Measurements from ENCODE around the gene PUM1. TPM values are rescaled to one million over a fixed set of nuclear protein-coding genes. Genes with fewer than 3 reads are reported as not detected.
"Not testable (repeated sequence)": the region's sequence is repeated elsewhere in the genome, so short reads cannot be mapped to it uniquely, and the experiment has no call there.

PUM1 gene
- total RNA-seq, 2 experiments from 2014 or later, result 77.8 to 80.5 TPM

- H3K4me3 Mint-ChIP-seq, result peak overlapping the region; percentile 7
- ChIA-PET CTCF (no interaction called here), POLR2A (interaction anchor here (1.5 kb wide), 1 partner anchor 48 kb away, joined by 6 read pairs; no protein-coding TSS in a partner anchor)
These were observed 7.5 kb downstream of the PUM1 start for GRCh38 chr1:31058012-31058411.

GRCh38 chr1:31055953-31056352 lies 9.6 kb downstream of the PUM1 start:
- POLR2A ChIA-PET, result interaction anchor here (1.4 kb wide), 1 partner anchor 9 kb away, joined by 6 read pairs; the partner anchor contains the start of gene PUM1
- peaks cover 43% of the 10 kb centered on the region for H3K36me3 Mint-ChIP-seq

More at GRCh38 chr1:31058012-31058411, 7.5 kb downstream of the PUM1 start:
- no peak for DNase-seq
- Mint-ChIP-seq H3K36me3 (peaks cover 42% of the 10 kb centered on the region), H3K27ac (peak overlapping the region; percentile 52), H3K9me3 (no peaks in the 10 kb centered on the region), H3K4me1 (ENCODE audit: low read depth) (peaks cover 72% of the 10 kb centered on the region), H3K27me3 (no peaks in the 10 kb centered on the region)
- intact Hi-C loops (cut with micrococcal nuclease), result no loop called here

GRCh38 chr1:31055501-31055900 lies 10.0 kb downstream of the PUM1 start:
- peak overlapping the region; percentile 83 for H3K27ac Mint-ChIP-seq
- POLR2A ChIA-PET, result interaction anchor here (1.4 kb wide), 1 partner anchor 9 kb away, joined by 6 read pairs; the partner anchor contains the start of gene PUM1
- peaks cover 47% of the 10 kb centered on the region for H3K36me3 Mint-ChIP-seq
- H3K27me3 Mint-ChIP-seq, result no peaks in the 10 kb centered on the region
- H3K4me1 Mint-ChIP-seq (ENCODE audit: low read depth), result peaks cover 64% of the 10 kb centered on the region
- no peak overlapping the region for H3K4me3 Mint-ChIP-seq
- no peak for DNase-seq
- intact Hi-C loops (cut with micrococcal nuclease), result no loop called here
- no peaks in the 10 kb centered on the region for H3K9me3 Mint-ChIP-seq
- CTCF ChIA-PET, result no interaction called here

More at GRCh38 chr1:31055953-31056352, 9.6 kb downstream of the PUM1 start:
- peaks cover 62% of the 10 kb centered on the region for H3K4me1 Mint-ChIP-seq (ENCODE audit: low read depth)
- H3K27ac Mint-ChIP-seq, result peak overlapping the region; percentile 83
- intact Hi-C loops (cut with micrococcal nuclease), result no loop called here
- no peaks in the 10 kb centered on the region for H3K9me3 Mint-ChIP-seq
- CTCF ChIA-PET, result no interaction called here
- no peak overlapping the region for H3K4me3 Mint-ChIP-seq
- H3K27me3 Mint-ChIP-seq, result no peaks in the 10 kb centered on the region
- no peak for DNase-seq

- Mint-ChIP-seq H3K36me3 (peaks cover 47% of the 10 kb centered on the region), H3K9me3 (no peaks in the 10 kb centered on the region), H3K27me3 (no peaks in the 10 kb centered on the region), H3K4me1 (ENCODE audit: low read depth) (peaks cover 64% of the 10 kb centered on the region), H3K4me3 (no peak overlapping the region), H3K27ac (peak overlapping the region; percentile 83)
- POLR2A ChIA-PET, result interaction anchor here (0.5 to 1.4 kb wide), 2 partner anchors 10 kb away, joined by 4 to 6 read pairs; partner anchors contain the start of gene PUM1
- CTCF ChIA-PET, result no interaction called here
- DNase-seq, result no peak
- intact Hi-C loops (cut with micrococcal nuclease), result loop anchor here (1.0 kb wide), 2 partner anchors 10 to 45 kb away; partner anchors contain the start of gene PUM1
These were observed 10.5 kb downstream of the PUM1 start for GRCh38 chr1:31054958-31055481.

- no peak overlapping the region for H3K4me3 Mint-ChIP-seq
- H3K27me3 Mint-ChIP-seq, result no peaks in the 10 kb centered on the region
- ChIA-PET CTCF (no interaction called here), POLR2A (interaction anchor here (0.5 kb wide), 1 partner anchor 11 kb away, joined by 4 read pairs; no protein-coding TSS in a partner anchor)
- peak; percentile 14 for DNase-seq
- H3K27ac Mint-ChIP-seq, result peak overlapping the region; percentile 83
- H3K9me3 Mint-ChIP-seq, result no peaks in the 10 kb centered on the region
- peaks cover 44% of the 10 kb centered on the region for H3K36me3 Mint-ChIP-seq
- peaks cover 59% of the 10 kb centered on the region for H3K4me1 Mint-ChIP-seq (ENCODE audit: low read depth)
- intact Hi-C loops (cut with micrococcal nuclease), result loop anchor here (1.0 kb wide), 2 partner anchors 11 to 44 kb away; partner anchors contain the start of gene PUM1
These were observed 11.2 kb downstream of the PUM1 start for GRCh38 chr1:31054349-31054748.

- intact Hi-C loops (cut with micrococcal nuclease); DNase-seq; POLR2A ChIA-PET; H3K4me3 Mint-ChIP-seq; H3K9me3 Mint-ChIP-seq; H3K27me3 Mint-ChIP-seq; H3K27ac Mint-ChIP-seq: not testable (repeated sequence)
- CTCF ChIA-PET, result interaction anchor here (0.7 kb wide), 1 partner anchor 1822 kb away, joined by 3 read pairs; the partner anchor contains the start of gene MECR
- peaks cover 30% of the 10 kb centered on the region for H3K36me3 Mint-ChIP-seq
- peaks cover 47% of the 10 kb centered on the region for H3K4me1 Mint-ChIP-seq (ENCODE audit: low read depth)
These were observed 12.9 kb downstream of the PUM1 start for GRCh38 chr1:31052613-31053012.

- CTCF ChIA-PET, result interaction anchor here (0.6 kb wide), 1 partner anchor 19 kb away, joined by 4 read pairs; no protein-coding TSS in a partner anchor
- intact Hi-C loops (cut with micrococcal nuclease), result no loop called here
- Mint-ChIP-seq H3K9me3 (no peaks in the 10 kb centered on the region), H3K4me3 (no peak overlapping the region), H3K27me3 (no peaks in the 10 kb centered on the region), H3K4me1 (ENCODE audit: low read depth) (peaks cover 53% of the 10 kb centered on the region), H3K36me3 (peaks cover 37% of the 10 kb centered on the region), H3K27ac (no peak overlapping the region)
- POLR2A ChIA-PET, result no interaction called here
- DNase-seq, result no peak
These were observed 13.9 kb downstream of the PUM1 start for GRCh38 chr1:31051611-31052010.

GRCh38 chr1:31047507-31047906 lies 18.0 kb downstream of the PUM1 start:
- peak; percentile 19 for DNase-seq
- intact Hi-C loops (cut with micrococcal nuclease); H3K9me3 Mint-ChIP-seq; CTCF ChIA-PET; H3K4me3 Mint-ChIP-seq; POLR2A ChIA-PET; H3K27me3 Mint-ChIP-seq: not testable (repeated sequence)
- Mint-ChIP-seq H3K4me1 (ENCODE audit: low read depth) (peaks cover 33% of the 10 kb centered on the region), H3K27ac (peak overlapping the region; percentile 58), H3K36me3 (peaks cover 38% of the 10 kb centered on the region)

GRCh38 chr1:31043631-31044030 lies 21.9 kb downstream of the PUM1 start:
- H3K4me1 Mint-ChIP-seq (ENCODE audit: low read depth), result peaks cover 37% of the 10 kb centered on the region

GRCh38 chr1:31042656-31043055 lies 22.9 kb downstream of the PUM1 start:
- Mint-ChIP-seq H3K9me3 (no peaks in the 10 kb centered on the region), H3K4me1 (ENCODE audit: low read depth) (peaks cover 43% of the 10 kb centered on the region), H3K27ac (no peak overlapping the region), H3K4me3 (no peak overlapping the region), H3K27me3 (no peaks in the 10 kb centered on the region), H3K36me3 (peaks cover 33% of the 10 kb centered on the region)
- ChIA-PET CTCF (no interaction called here), POLR2A (no interaction called here)
- intact Hi-C loops (cut with micrococcal nuclease), result no loop called here
- DNase-seq, result no peak

More at GRCh38 chr1:31043631-31044030, 21.9 kb downstream of the PUM1 start:
- POLR2A ChIA-PET, result no interaction called here
- Mint-ChIP-seq H3K27ac (no peak overlapping the region), H3K36me3 (peaks cover 35% of the 10 kb centered on the region), H3K4me3 (no peak overlapping the region), H3K9me3 (no peaks in the 10 kb centered on the region), H3K27me3 (no peaks in the 10 kb centered on the region)
- CTCF ChIA-PET, result interaction anchor here (0.6 kb wide), 1 partner anchor 29 kb away, joined by 4 read pairs; no protein-coding TSS in a partner anchor
- no peak for DNase-seq
- intact Hi-C loops (cut with micrococcal nuclease), result no loop called here

GRCh38 chr1:31041529-31041928 lies 24.0 kb downstream of the PUM1 start:
- Mint-ChIP-seq H3K27me3 (no peaks in the 10 kb centered on the region), H3K27ac (no peak overlapping the region), H3K4me1 (ENCODE audit: low read depth) (peaks cover 44% of the 10 kb centered on the region), H3K36me3 (peaks cover 32% of the 10 kb centered on the region), H3K9me3 (no peaks in the 10 kb centered on the region), H3K4me3 (no peak overlapping the region)
- no peak for DNase-seq
- ChIA-PET POLR2A (no interaction called here), CTCF (interaction anchor here (0.6 to 1.5 kb wide), 2 partner anchors 16 to 22 kb away, joined by 3 to 4 read pairs; no protein-coding TSS in a partner anchor)
- intact Hi-C loops (cut with micrococcal nuclease), result no loop called here

- Mint-ChIP-seq H3K36me3 (peaks cover 31% of the 10 kb centered on the region), H3K9me3 (no peaks in the 10 kb centered on the region), H3K27me3 (no peaks in the 10 kb centered on the region), H3K4me3 (no peak overlapping the region), H3K27ac (no peak overlapping the region), H3K4me1 (ENCODE audit: low read depth) (peaks cover 53% of the 10 kb centered on the region)
- ChIA-PET CTCF (interaction anchor here (1.2 to 1.5 kb wide), 2 partner anchors 14 to 239 kb away, joined by 4 read pairs; no protein-coding TSS in a partner anchor), POLR2A (interaction anchor here (0.8 kb wide), 1 partner anchor 257 kb away, joined by 3 read pairs; the partner anchor contains the start of genes SNRNP40 and ZCCHC17)
- no peak for DNase-seq
- intact Hi-C loops (cut with micrococcal nuclease), result no loop called here
These were observed 25.5 kb downstream of the PUM1 start for GRCh38 chr1:31040038-31040437.

Measured in activated CD4-positive, alpha-beta memory T cell treated with anti-CD3 and anti-CD28 coated beads for 36 hours (primary cell).